Adipocyte (in vitro differentiated cells): ENCODE data around the gene SRPK2.

Source experiments
- DNase-seq: peaks from one replicate; pipeline ENCODE4 v3.0.0-alpha.2; 2015; ENCODE audit warnings: low read depth
- H3K27me3 ChIP-seq: replicated peaks from 2 replicates; pipeline ENCODE4 v1.7.0; 2013; ENCODE audit warnings: mild to moderate bottlenecking, low read length, moderate library complexity; ENCODE audit not compliant: control insufficient read depth, insufficient read depth
- H3K36me3 ChIP-seq: 2 replicates; pipeline ENCODE4 v1.7.0; 2013; ENCODE audit warnings: low read length, mild to moderate bottlenecking, moderate library complexity; ENCODE audit not compliant: control insufficient read depth, insufficient read depth, severe bottlenecking
- H3K4me1 ChIP-seq: 2 replicates; pipeline ENCODE4 v1.7.0; 2013; ENCODE audit warnings: mild to moderate bottlenecking, low read length, moderate library complexity; ENCODE audit not compliant: control insufficient read depth, insufficient read depth
- H3K4me3 ChIP-seq: 2 replicates; pipeline ENCODE4 v1.7.0; 2013; ENCODE audit warnings: mild to moderate bottlenecking, low read length, moderate library complexity
- H3K9ac ChIP-seq: 2 replicates; pipeline ENCODE4 v1.7.0; 2013; ENCODE audit warnings: mild to moderate bottlenecking, low read length, moderate library complexity
- H3K9me3 ChIP-seq: 2 replicates; pipeline ENCODE4 v1.7.0; 2013; ENCODE audit warnings: mild to moderate bottlenecking, low read length, moderate library complexity; ENCODE audit not compliant: control insufficient read depth

Gene SRPK2

DNA sequence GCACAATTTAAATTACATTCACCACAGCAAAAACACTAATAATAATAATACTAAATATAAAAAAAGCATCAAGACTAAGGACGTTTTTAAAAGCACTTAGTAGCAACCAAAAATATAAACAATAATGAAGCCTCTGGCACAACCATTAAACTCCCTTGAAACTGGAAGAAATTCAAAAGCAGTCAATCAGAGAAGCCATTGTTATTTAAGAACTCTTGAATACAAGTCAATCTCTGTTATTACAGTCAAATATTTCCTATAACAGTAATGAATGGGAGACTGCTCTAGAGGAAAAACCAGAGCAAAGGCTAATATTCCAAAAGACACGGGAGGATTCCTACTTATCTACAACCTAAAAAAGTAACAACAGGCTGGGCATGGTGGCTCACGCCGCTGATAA lies 210.5 kb downstream of the SRPK2 start:
- no peaks in the 10 kb centered on the region for H3K4me1 ChIP-seq
- no peaks in the 10 kb centered on the region for H3K27me3 ChIP-seq
- H3K4me3 ChIP-seq: no peak overlapping the region
- DNase-seq: no peak
- no peak overlapping the region for H3K9ac ChIP-seq
- H3K36me3 ChIP-seq: no peaks in the 10 kb centered on the region
- H3K9me3 ChIP-seq: peaks cover 4% of the 10 kb centered on the region

DNA sequence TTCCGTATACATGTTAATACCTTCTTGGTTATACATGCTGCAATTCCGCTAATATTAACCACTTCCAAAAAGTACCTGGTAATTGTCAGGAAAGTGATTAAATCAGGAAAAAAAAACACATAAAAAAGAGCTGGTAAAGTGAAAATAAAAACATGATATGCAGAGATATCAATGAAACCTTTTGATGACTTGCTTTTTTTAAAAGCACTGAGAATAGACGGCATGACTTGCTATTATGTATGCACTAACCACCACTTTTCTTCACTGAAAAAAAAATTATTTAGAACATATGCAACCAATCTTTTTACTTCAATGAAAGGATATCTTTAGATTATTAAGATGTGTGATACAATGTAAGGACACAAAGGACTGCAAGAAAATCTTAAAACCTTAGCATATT lies 211.7 kb downstream of the SRPK2 start:
- H3K4me1 ChIP-seq: no peaks in the 10 kb centered on the region

DNA sequence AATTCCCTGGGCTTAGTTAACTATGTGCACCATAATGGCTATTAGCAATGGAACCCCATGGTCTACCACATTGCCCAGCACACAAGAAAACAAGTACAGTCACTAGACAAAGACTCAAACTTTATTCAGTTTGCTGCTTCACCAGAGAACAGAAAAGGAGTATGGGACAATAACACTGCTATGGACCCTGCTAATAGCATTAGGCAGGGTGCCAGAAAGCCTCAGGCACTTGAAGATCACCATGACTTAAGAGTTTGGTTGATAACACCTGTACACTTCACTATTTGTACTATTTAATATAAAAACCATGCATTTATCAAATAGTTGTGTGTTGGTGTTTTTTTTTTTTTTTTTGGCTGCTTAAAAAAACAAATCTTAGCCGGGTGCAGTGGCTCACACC lies 215.1 kb downstream of the SRPK2 start:
- no peaks in the 10 kb centered on the region for H3K27me3 ChIP-seq

More for the DNA sequence above, 211.7 kb downstream of the SRPK2 start:
- H3K9ac ChIP-seq: no peak overlapping the region
- H3K9me3 ChIP-seq: peaks cover 4% of the 10 kb centered on the region
- no peaks in the 10 kb centered on the region for H3K27me3 ChIP-seq
- H3K36me3 ChIP-seq: no peaks in the 10 kb centered on the region
- no peak overlapping the region for H3K4me3 ChIP-seq
- no peak for DNase-seq

DNA sequence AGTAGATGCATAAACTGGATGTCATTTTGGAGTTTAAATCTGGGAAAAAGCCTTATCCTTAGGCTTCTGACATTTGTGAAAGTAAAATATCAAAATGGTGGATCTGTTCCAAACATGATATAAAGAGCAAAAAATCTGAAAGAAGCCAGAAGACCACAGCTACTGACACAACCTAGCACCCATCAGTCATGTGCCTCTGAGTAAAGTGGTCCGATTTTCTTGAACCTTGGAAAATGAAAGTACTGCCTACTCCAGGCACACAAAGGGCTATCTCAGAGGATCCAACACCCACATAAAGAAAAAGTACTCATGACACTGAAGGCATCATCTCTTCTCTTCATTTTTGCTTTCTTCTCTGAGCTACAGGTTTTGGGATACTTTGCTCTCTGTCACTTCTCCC lies 224.0 kb downstream of the SRPK2 start:
- H3K9me3 ChIP-seq: no peaks in the 10 kb centered on the region
- H3K9ac ChIP-seq: no peak overlapping the region
- H3K4me1 ChIP-seq: no peaks in the 10 kb centered on the region
- H3K27me3 ChIP-seq: no peaks in the 10 kb centered on the region
- H3K36me3 ChIP-seq: peaks cover 61% of the 10 kb centered on the region
- H3K4me3 ChIP-seq: no peak overlapping the region
- no peak for DNase-seq

More for the DNA sequence above, 215.1 kb downstream of the SRPK2 start:
- no peak for DNase-seq
- H3K9me3 ChIP-seq: no peaks in the 10 kb centered on the region
- peaks cover 4% of the 10 kb centered on the region for H3K36me3 ChIP-seq
- no peaks in the 10 kb centered on the region for H3K4me1 ChIP-seq
- H3K9ac ChIP-seq: no peak overlapping the region
- H3K4me3 ChIP-seq: no peak overlapping the region

DNA sequence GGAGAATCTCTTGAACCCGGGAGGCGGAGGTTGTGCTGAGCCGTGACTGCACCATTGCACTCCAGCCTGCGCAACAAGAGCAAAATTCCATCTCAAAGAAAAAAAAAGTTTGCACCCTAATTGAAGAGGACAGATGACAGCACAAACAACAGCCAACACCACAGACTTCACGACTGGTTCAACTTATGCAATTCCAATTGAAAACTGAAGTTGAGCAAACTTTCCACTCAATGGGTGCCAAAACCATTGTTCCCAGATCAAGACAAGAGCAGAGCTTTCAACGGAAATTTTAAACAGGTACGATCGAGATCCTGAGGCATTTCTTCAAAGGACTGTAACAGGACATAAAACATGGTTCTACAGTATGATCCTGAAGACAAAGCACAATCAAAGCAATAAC lies 225.0 kb downstream of the SRPK2 start:
- H3K9ac ChIP-seq: no peak overlapping the region
- no peaks in the 10 kb centered on the region for H3K9me3 ChIP-seq
- no peak for DNase-seq
- no peaks in the 10 kb centered on the region for H3K4me1 ChIP-seq
- no peak overlapping the region for H3K4me3 ChIP-seq
- H3K36me3 ChIP-seq: peaks cover 61% of the 10 kb centered on the region
- H3K27me3 ChIP-seq: no peaks in the 10 kb centered on the region

DNA sequence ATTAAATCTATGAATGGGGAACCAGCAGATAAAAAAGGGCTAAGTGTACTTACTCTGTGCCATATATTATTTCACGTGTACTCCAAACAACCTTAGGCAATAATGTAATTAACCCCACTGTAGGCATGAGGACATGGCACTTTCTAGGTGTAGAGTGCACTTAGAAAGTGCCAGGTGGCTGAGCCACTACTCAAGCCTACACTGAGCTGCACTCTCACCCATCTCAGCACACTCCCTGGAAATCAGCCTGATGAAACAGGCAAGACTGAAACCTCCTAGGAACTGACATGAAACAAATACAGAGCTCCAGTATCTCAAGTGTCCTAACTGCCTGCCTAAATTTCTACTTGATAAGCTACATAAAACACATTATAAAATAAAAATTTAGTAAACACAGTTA lies 227.4 kb downstream of the SRPK2 start:
- no peaks in the 10 kb centered on the region for H3K27me3 ChIP-seq
- H3K4me1 ChIP-seq: peaks cover 4% of the 10 kb centered on the region
- no peak overlapping the region for H3K9ac ChIP-seq
- DNase-seq: no peak
- H3K4me3 ChIP-seq: no peak overlapping the region
- H3K9me3 ChIP-seq: no peaks in the 10 kb centered on the region
- H3K36me3 ChIP-seq: peaks cover 44% of the 10 kb centered on the region

DNA sequence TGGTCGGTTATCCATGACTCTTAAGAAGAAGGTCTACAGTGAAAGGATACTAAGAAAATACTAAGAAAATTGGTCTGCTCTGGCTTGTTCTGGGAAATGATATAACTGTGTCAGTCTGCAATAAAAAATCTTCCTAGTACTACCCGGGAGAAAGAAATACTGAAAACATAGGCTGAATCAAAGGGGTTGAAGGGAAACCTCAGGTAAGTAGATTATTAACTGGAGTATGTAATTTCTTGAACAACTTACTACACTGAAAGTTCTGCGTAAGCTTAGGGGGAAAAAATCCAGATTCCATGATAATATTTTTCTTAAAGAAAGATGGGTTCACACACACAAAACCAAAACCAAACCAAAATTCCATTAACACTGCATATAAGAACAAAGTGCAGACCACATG lies 231.4 kb downstream of the SRPK2 start:
- DNase-seq: no peak
- H3K9me3 ChIP-seq: no peaks in the 10 kb centered on the region
- H3K36me3 ChIP-seq: peaks cover 18% of the 10 kb centered on the region
- H3K4me3 ChIP-seq: no peak overlapping the region
- no peaks in the 10 kb centered on the region for H3K27me3 ChIP-seq
- peaks cover 4% of the 10 kb centered on the region for H3K4me1 ChIP-seq
- H3K9ac ChIP-seq: no peak overlapping the region

DNA sequence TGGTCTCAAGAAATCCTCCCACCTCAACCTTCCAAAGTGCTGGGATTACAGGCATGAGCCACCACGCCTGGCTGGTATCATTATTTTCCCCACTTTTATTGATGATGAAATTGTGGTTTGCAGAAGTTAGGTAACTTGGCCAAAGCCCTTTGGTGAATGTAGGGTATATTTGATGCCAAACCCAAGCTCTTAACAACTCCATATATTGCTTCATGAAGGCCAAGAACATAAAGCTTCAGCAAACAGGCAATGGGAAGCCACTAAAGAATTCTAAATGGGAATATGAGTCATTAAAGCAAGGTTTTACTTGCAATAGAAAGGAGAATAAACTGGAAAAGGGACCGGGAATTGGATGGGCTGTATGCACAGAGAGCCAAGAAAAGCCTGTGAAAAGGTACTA lies 232.0 kb downstream of the SRPK2 start:
- Histone ChIP-seq H3K9ac (no peak overlapping the region), H3K4me3 (no peak overlapping the region), H3K36me3 (peaks cover 18% of the 10 kb centered on the region), H3K9me3 (no peaks in the 10 kb centered on the region), H3K27me3 (no peaks in the 10 kb centered on the region), H3K4me1 (peaks cover 4% of the 10 kb centered on the region)
- no peak for DNase-seq

DNA sequence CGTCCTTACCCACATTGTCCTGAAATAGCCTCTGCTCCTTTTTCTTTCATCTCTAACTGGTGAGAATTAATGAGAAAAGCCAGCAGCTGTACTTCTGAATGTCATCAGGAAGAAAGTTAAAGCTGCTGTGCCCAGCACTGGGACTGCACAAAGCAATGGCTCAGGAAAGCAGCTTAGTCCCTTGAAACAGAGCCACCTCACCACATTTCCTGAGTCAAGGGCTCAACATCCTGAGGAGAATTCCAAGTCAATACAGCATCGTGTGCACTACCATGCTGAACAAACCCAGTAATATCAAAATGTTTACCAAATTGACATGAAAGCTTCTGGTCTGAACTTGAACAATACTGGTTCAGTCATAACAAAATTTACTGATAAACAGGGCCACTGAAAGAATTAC lies 234.6 kb downstream of the SRPK2 start:
- H3K9me3 ChIP-seq: no peaks in the 10 kb centered on the region
- H3K36me3 ChIP-seq: peaks cover 11% of the 10 kb centered on the region
- no peak overlapping the region for H3K9ac ChIP-seq
- no peak for DNase-seq
- no peak overlapping the region for H3K4me3 ChIP-seq
- H3K4me1 ChIP-seq: peaks cover 9% of the 10 kb centered on the region
- no peaks in the 10 kb centered on the region for H3K27me3 ChIP-seq

DNA sequence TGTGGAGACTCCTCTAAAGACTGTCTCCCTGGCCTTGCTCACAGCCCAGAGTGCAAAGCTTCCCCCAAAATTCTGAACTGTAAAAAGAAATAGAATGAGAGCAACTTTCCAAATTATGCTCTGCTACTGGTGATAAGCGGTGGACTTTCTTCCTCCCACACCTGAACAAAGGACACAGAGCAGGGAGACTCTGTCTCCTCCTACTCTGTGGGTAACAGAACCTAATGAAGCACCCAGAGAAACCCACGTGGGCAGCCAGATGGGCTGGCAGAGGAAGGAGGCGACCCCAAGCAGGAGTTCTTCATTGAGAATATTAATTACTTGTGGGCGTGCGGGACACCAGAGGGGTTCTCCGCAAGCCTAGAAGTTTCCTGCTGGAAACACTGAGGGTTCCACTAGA lies 235.2 kb downstream of the SRPK2 start:
- Histone ChIP-seq H3K4me3 (no peak overlapping the region), H3K9ac (no peak overlapping the region), H3K36me3 (peaks cover 7% of the 10 kb centered on the region), H3K27me3 (no peaks in the 10 kb centered on the region), H3K4me1 (peaks cover 9% of the 10 kb centered on the region), H3K9me3 (no peaks in the 10 kb centered on the region)
- DNase-seq: no peak

DNA sequence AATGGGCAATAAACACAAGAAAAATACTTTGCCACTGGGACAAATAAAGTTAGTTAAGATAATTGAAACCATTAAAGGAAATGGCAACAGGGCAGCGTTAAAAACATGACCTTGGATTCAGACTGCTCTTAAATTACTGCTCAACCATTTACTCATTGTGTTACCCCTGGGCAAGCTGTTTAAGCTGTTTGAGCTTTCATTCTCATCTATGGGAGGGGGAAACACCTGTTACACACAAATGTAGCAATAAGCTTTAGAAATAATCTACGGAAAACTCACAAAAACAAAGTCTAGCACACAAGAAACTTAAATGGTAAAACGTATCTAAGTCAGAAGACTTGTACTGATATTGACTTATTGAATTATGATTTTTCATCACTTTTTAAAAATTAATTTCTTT lies 237.6 kb downstream of the SRPK2 start:
- Histone ChIP-seq H3K4me3 (no peak overlapping the region), H3K27me3 (no peaks in the 10 kb centered on the region), H3K9ac (no peak overlapping the region), H3K9me3 (no peaks in the 10 kb centered on the region), H3K36me3 (peaks cover 7% of the 10 kb centered on the region), H3K4me1 (peaks cover 5% of the 10 kb centered on the region)
- no peak for DNase-seq

DNA sequence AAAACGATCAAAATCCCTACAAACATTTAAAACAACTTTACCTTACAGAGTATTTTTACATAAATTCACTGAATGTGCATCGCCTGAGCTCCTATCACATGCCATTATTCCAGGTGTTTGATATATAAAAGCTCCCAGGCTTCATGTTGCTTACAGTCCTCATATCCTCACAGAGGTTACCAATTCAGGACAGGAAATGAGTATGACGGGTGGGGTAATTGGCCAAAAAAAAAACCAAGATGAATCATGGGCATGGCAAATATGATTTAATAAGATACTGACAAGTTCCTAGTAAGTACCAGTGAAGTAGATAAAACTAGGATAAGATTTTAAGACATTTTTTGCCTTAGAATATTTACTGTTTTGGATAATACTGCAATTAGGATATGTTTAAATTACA lies 238.9 kb downstream of the SRPK2 start:
- Histone ChIP-seq H3K36me3 (peaks cover 7% of the 10 kb centered on the region), H3K27me3 (no peaks in the 10 kb centered on the region), H3K9ac (no peak overlapping the region), H3K9me3 (no peaks in the 10 kb centered on the region), H3K4me3 (no peak overlapping the region), H3K4me1 (peaks cover 5% of the 10 kb centered on the region)
- DNase-seq: peak; percentile 45
